Thyroid gland (tissue), 4 donors: ENCODE results near the gene FADS6. TPM values are rescaled to one million over a fixed set of nuclear protein-coding genes. Genes with fewer than 3 reads are reported as not detected.

Experiments used
- DNase-seq, 2 donors: peaks; one replicate each; pipeline ENCODE4 v3.0.0-alpha.2; 2019
- H3K27ac ChIP-seq, 3 donors: fragments of 200-600 bp; sonication (generic); 1 replicate in 2 of 3; 2 replicates in 1 of 3; pipeline ENCODE4 v1.5.1; 2016 to 2019; ENCODE audit warnings: mild to moderate bottlenecking in 1 of 3, moderate library complexity in 1 of 3
- H3K27me3 ChIP-seq: fragments of 200-600 bp; sonication (generic); one replicate; pipeline ENCODE4 v1.5.1; 2019
- H3K36me3 ChIP-seq, 2 donors: fragments of 200-600 bp; sonication (generic); one replicate each; pipeline ENCODE4 v1.5.1; 2016 to 2019
- H3K4me1 ChIP-seq, 2 donors: fragments of 200-600 bp; sonication (generic); one replicate each; pipeline ENCODE4 v1.5.1; 2017 to 2019
- H3K4me3 ChIP-seq, 3 donors: fragments of 200-600 bp; sonication (generic); replicated peaks in 1 of 3; 1 replicate in 2 of 3; 2 replicates in 1 of 3; pipeline ENCODE4 v1.5.1; 2016; ENCODE audit warnings: mild to moderate bottlenecking in 1 of 3
- H3K9me3 ChIP-seq: fragments of 200-600 bp; sonication (generic); one replicate; pipeline ENCODE4 v1.5.1; 2017
- CTCF ChIP-seq, 6 experiments: fragments of 200-600 bp in 3 of 6; fragments of 450-650 bp in 3 of 6; sonication (generic) in 3 of 6; IDR thresholded peaks; one replicate each; pipeline ENCODE4 v1.5.1; 2016 to 2019; ENCODE audit warnings: antibody characterized with exemption in 6 of 6, mild to moderate bottlenecking in 2 of 6, inconsistent platforms in 1 of 6, moderate library complexity in 1 of 6
- POLR2A ChIP-seq, 2 donors: fragments of 450-650 bp; IDR thresholded peaks; one replicate each; pipeline ENCODE4 v1.6.1; 2017; ENCODE audit warnings: antibody characterized with exemption in 2 of 2, mild to moderate bottlenecking in 2 of 2, moderate library complexity in 1 of 2
- WGBS, 2 donors: methylation state at CpG; one replicate each; pipeline ENCODE4 v1.1.5; 2017; 5-methylcytosine and 5-hydroxymethylcytosine counted together
- intact Hi-C: fragments of 100-400 bp; cut with DNase I; formaldehyde crosslinking; loops from one replicate; pipeline ENCODE4 v1.15.1; 2023
- total RNA-seq, 4 donors: library from RNA; depleted of rRNA; stranded (reverse); fragments of >200 nt; gene quantifications; one replicate each; pipeline ENCODE4 v1.2.3, GENCODE V29; 2016

FADS6 gene
- total RNA-seq, 4 donors from 2014 or later, result not detected

- Histone ChIP-seq H3K27ac (no peak overlapping the region), H3K27me3 (peaks cover 3% of the 10 kb centered on the region), H3K9me3 (no peaks in the 10 kb centered on the region), H3K4me1 (peaks cover 30 to 51% of the 10 kb centered on the region in 2 donors), H3K4me3 (no peak overlapping the region), H3K36me3 (no peaks in the 10 kb centered on the region)
- intact Hi-C loops, result no loop called here
- DNase-seq, result no peak
- TF ChIP-seq CTCF (IDR thresholded peaks at IDR 0.05) (no peak), POLR2A (IDR thresholded peaks at IDR 0.05) (no peak)
- WGBS, 2 donors, result 81 to 88% methylated on average over 3 to 4 of the region's 4 CpGs
These were observed 36.2 kb downstream of the FADS6 start for GRCh38 chr17:74857191-74857590.

- no peaks in the 10 kb centered on the region for H3K9me3 ChIP-seq
- H3K4me3 ChIP-seq, result no peak overlapping the region
- H3K4me1 ChIP-seq, result peaks cover 25 to 49% of the 10 kb centered on the region in 2 donors
- peaks cover 3% of the 10 kb centered on the region for H3K27me3 ChIP-seq
- WGBS, 2 donors, result 83 to 85% methylated on average over 6 to 7 of the region's 7 CpGs
- no peak overlapping the region for H3K27ac ChIP-seq
- DNase-seq, result no peak
- no peaks in the 10 kb centered on the region for H3K36me3 ChIP-seq
- no peak for TF ChIP-seq CTCF (IDR thresholded peaks at IDR 0.05)
- no peak for TF ChIP-seq POLR2A (IDR thresholded peaks at IDR 0.05)
- intact Hi-C loops, result no loop called here
These were observed 37.3 kb downstream of the FADS6 start for GRCh38 chr17:74856112-74856511.

DNA sequence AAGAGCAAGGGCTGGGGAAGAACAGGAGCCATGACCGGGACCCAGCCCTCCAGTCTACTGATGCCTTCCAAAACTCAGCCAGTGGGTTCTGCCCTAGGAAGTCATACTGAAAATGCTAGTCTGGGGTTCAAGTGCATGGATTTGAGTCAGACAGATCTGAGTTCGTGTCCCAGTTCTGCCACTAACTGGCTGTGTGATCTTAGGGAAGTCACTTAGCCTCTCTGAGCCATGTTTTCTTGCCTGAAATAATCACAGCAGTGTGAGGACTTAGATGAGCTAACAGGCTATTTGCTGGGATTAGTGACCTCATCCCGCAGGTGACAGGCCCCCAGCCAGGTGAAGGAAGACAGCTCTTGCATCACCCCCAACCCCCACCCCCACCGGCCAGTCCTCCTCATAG is 38.1 kb downstream of the FADS6 start:
- no peak for DNase-seq
- TF ChIP-seq POLR2A (IDR thresholded peaks at IDR 0.05) (no peak), CTCF (IDR thresholded peaks at IDR 0.05) (no peak)
- intact Hi-C loops, result no loop called here
- H3K27ac ChIP-seq, result no peak overlapping the region
- 80 to 97% methylated on average over 4 of the region's 4 CpGs for WGBS, 2 donors
- H3K27me3 ChIP-seq, result peaks cover 2% of the 10 kb centered on the region
- H3K9me3 ChIP-seq, result no peaks in the 10 kb centered on the region
- peaks cover 18 to 42% of the 10 kb centered on the region in 2 donors for H3K4me1 ChIP-seq
- H3K36me3 ChIP-seq, result no peaks in the 10 kb centered on the region
- H3K4me3 ChIP-seq, result no peak overlapping the region

DNA sequence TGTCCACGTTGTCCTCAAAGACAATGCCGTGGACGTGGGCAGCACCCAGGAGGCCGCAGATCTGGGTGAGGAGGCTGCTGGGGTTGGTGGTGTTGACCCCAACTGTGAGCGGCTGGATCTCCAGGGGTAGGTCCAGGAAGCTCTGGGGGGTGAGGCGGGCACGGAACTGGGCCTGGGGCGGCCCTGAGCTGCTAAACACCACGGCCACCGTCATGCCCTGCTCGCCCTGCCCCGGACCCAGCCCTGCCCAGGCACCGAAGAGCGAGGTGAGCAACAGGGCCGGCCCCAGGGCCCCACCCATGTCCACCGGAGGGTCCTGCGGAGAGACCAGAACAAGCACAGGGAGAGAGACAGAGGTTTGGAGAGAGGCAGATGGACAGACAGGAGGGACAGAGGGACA is 38.6 kb downstream of the FADS6 start:
- no peak for DNase-seq
- no peak for TF ChIP-seq POLR2A (IDR thresholded peaks at IDR 0.05)
- Histone ChIP-seq H3K27ac (no peak overlapping the region), H3K4me3 (no peak overlapping the region), H3K4me1 (peaks cover 14 to 40% of the 10 kb centered on the region in 2 donors), H3K27me3 (no peaks in the 10 kb centered on the region), H3K9me3 (no peaks in the 10 kb centered on the region), H3K36me3 (no peaks in the 10 kb centered on the region)
- WGBS, 2 donors, result 93 to 97% methylated on average over 15 of the region's 17 CpGs
- intact Hi-C loops, result no loop called here

DNA sequence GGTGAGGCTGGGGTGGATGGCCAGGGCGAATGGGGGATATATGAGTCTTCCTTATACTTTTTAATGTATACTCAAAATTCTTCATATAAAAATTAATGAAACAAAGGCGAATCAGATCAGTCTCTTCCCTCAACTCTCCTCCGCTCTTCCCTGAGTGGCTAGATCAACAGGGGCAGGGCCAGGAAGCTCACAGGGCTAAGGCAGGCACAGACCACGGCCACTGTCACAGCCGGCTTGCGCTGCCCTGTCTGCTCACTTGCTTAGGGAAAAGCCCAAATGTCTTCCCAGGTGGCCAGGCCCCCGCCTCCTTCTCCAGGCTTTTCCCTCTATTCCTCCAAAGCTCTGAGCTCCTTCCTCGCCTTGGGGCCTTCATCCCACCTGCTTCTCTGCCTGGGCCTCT is 39.8 kb downstream of the FADS6 start:
- Histone ChIP-seq H3K27me3 (no peaks in the 10 kb centered on the region), H3K4me3 (no peak overlapping the region), H3K4me1 (peaks cover 12 to 42% of the 10 kb centered on the region in 2 donors), H3K9me3 (no peaks in the 10 kb centered on the region), H3K27ac (no peak overlapping the region), H3K36me3 (no peaks in the 10 kb centered on the region)
- no peak for DNase-seq
- 87 to 90% methylated on average over 8 of the region's 8 CpGs for WGBS, 2 donors
- TF ChIP-seq POLR2A (IDR thresholded peaks at IDR 0.05) (no peak), CTCF (IDR thresholded peaks at IDR 0.05) (no peak)
- intact Hi-C loops, result no loop called here

DNA sequence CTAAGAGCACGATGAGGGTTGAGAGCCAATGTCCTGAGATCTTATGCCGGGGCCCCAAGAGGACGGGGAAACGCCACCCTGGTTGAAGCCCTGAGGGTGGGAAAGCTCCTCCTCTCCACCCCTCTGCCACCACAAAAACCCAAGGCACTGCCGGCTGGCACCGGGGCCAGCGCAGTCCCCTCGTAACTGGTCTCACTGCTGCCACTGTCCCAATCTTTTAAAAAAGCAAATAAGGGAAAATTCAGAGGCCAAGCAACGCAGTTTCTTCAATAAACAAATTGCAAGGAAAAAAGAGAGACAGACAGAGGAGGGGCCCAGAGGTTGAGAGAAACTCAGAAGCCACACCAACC is 40.4 kb downstream of the FADS6 start:
- Histone ChIP-seq H3K27ac (peak overlapping the region in 1 of 3 donors; percentile 8), H3K4me1 (peaks cover 10 to 38% of the 10 kb centered on the region in 2 donors), H3K4me3 (no peak overlapping the region), H3K9me3 (no peaks in the 10 kb centered on the region), H3K27me3 (no peaks in the 10 kb centered on the region), H3K36me3 (no peaks in the 10 kb centered on the region)
- TF ChIP-seq POLR2A (IDR thresholded peaks at IDR 0.05), result no peak
- no peak for DNase-seq
- 24 to 39% methylated on average over 6 to 9 of the region's 9 CpGs for WGBS, 2 donors
- intact Hi-C loops, result no loop called here
